GM21367 (cell line): ENCODE data around the gene HARBI1.
A peak's percentile ranks its signal among the peaks of the same experiment; 100 is the strongest.
"Not testable (repeated sequence)": the region's sequence is repeated elsewhere in the genome, so short reads cannot be mapped to it uniquely, and the experiment has no call there.

ENCODE experiments used
- ATAC-seq: cut with Tn5 transposase; IDR thresholded peaks from one replicate; pipeline ENCODE4 v1.9.1; 2021; ENCODE audit not compliant: unreplicated experiment

The HARBI1 gene

DNA sequence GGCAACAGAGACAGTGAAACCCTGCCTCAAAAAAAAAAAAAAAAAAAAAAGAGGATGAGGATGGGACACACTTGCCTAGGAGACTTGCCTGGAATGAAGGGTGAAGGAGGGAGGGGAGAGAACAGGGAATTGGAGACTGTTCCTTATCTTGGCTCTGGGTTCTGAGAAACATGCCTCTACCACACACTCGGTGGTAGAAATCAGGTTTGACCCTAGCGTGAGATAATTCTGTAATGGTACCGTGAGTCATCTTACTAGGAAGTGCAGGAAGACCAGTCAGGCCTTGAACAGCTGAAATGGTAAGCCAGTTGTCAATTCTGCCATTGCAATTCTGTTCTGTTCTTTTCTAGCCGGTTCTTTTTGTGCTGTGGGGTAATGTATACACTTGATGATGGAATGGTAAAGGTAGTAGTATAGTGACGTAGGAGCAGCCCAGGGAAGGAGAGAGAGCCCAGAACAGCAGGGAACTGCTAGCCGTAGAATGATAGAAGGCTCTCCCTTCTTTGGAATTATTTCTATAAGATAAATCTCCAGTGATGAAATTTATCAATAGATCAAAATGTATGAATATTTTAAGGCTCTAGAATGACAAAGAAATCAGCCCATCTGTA lies 19.3 kb downstream of the HARBI1 start:
- no peak for ATAC-seq

DNA sequence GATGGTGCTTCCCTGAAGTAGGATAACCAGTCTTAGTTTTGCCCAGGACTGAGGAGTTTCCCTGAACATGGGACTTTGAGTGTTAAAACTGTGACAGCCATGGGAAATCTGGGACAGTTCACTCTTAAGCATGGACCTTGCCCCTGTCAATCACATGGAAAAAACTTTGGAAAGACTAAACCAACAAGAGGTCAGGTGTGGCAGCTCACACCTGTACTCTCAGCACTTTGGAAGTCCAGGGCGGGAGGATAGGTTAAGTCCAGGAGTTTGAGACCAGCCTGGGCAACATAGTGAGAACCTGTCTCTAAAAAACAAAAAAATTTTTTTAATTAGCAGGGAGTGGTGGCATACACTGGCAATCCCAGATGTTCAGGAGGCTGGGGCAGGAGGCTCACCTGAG lies 19.9 kb downstream of the HARBI1 start:
- ATAC-seq = no peak

DNA sequence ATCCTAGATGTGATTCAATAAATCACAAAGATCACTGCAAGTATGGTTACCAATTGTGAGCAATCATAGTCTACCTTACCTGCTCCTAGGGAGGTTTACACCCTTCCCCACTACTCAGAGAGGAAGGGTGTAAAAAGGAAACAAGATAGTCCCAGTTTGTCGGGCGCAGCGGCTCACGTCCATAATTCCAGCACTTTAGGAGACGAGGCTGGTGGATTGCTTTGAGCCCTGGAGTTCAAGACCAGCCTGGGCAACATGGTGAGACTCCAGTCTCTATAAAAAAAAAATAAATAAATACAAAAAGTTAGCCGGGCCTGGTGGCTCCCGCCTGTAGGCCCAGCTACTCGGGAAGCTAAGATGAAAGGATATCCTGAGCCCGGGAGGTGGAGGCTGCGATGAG lies 22.2 kb downstream of the HARBI1 start:
- ATAC-seq = no peak

DNA sequence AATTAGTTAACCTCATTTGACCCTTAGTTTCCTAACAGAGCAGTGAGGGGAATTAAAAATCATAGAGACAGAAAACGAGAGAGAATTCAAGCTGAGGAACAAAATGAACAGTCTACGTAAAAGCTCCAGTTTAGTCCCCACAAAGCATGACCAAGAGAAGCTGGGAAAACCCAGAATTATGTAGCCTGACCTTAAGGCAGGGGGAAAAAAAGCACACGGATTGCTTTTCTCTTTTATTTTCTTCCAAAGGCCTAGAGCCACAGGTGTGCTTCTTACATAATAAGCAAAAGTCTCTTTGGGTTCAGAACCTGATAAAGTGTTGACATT lies 22.7 kb downstream of the HARBI1 start:
- ATAC-seq = no peak

DNA sequence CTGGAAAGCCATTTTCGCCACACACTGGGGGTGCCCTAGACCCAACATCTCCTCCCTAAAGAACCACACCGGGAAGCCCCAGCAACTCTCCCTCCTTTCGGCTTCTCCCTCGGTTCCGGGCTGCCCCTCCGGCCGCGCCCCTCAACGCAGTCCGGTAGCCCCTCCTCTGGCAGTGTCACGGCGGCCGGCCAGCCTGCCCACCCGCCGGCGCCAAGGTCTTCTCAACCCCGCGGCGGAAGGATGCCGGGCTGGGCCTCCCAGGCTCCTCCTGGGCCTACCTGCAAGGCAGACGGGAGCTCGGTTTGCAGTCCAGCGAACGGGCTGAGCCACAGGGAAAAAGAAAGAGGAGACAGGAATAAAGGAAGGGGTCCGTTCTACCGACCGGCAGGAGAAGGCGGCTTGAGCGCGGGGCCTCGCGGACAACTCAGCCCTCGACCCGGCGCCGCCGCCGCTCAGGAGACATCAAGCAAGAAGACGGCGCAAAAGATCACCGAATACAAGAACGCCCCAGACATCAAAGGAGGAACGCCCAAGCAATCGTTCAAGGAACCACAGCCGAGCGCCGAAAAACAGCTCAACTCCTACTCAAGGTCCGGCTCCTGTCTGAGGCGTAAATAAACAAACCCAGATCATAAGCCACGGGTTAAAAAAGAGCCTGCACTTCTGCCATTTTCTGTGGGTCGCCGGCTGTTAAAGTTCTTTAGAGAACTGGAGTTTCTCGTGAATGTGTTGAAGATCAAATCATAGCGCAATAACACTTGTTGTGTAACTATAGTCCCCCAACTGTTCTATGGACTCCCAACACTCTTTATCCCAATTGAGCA lies 23.3 kb downstream of the HARBI1 start, which contains the start of gene AMBRA1:
AMBRA1 (minus strand) TSS at position 474 of the 824 bp plus-strand sequence. CDS start 45,643 bp downstream, outside the sequence.
- ATAC-seq = peak; percentile 74

DNA sequence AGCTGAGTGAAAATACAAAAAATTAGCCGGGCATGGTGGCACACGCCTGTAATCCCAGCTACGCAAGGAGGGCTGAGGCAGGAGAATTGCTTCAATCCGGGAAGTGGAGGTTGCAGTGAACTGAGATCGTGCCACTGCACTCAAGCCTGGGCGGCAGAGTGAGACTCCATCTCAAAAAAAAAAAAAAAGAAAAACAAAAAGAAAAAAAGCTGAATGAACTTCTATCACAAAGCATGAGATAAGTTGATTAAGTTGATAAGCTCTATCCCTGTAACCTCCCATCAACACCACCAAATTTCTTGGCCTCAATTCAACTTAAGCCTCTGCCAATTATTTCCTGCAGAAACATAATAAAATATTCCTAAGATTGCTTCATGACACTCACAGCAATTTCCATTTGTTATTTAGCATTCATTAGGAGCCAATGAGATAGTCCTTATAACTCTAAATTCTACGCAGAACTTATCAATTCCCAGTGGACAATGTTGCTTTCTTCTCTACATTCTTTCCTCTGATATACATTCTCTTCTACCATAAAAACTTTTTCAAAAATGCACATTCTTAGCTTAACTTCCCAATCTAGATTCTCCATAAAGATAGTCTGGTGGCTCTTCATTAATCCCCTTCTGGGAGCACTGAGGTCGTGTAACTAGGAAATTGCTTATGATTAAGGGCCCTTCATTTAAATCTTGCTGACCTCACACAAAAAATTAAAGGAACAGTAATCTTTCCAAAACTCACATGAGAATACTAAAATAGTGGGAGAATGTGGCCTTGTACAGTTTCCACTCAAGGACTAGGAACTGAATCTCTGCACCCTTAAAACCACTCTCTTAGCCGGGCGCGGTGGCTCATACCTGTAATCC lies 26.1 kb downstream of the HARBI1 start:
- ATAC-seq = no peak

DNA sequence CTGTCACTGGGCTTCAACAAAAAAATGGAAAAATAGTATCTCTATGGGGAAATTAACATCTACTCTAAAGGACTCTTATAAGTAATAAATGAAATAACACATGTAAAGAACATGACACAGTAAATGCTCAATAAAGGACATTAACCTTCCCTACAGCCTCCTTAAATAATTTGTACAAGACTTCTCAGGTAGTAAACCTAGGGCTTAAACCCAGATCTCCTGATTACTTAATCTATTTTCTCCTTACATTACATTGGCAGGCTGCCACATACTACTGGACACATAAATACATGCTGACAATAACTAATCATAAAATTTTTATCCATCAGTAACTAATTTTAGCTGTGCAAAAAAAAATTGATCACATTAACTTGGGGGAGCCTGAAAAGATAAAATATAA lies 28.1 kb downstream of the HARBI1 start:
- no peak for ATAC-seq

DNA sequence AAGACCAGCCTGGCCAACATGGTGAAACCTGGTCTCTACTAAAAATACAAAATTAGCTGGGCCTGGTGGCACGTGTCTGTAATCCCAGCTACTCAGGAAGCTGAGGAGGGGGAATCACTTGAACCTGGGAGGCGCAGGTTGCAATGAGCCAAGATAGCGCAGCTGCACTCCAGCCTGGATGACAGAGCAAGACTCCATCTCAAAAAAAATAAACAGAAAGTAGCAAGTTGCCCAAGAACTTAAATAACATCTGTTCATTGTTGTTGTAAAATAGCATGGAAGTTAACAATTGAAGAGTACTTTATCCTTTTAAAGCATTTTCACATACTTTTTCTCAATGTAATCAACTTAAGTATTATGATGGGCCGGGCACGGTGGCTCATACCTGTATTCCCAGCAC lies 28.9 kb downstream of the HARBI1 start:
- no peak for ATAC-seq

DNA sequence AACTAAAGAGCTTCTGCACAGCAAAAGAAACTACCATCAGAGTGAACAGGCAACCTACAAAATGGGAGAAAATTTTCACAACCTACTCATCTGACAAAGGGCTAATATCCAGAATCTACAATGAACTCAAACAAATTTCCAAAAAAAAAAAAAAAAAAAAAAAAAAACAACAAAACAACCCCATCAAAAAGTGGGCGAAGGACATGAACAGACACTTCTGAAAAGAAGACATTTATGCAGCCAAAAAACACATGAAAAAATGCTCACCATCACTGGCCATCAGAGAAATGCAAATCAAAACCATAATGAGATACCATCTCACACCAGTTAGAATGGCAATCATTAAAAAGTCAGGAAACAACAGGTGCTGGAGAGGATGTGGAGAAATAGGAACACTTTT lies 33.5 kb downstream of the HARBI1 start:
- not testable (repeated sequence) for ATAC-seq

DNA sequence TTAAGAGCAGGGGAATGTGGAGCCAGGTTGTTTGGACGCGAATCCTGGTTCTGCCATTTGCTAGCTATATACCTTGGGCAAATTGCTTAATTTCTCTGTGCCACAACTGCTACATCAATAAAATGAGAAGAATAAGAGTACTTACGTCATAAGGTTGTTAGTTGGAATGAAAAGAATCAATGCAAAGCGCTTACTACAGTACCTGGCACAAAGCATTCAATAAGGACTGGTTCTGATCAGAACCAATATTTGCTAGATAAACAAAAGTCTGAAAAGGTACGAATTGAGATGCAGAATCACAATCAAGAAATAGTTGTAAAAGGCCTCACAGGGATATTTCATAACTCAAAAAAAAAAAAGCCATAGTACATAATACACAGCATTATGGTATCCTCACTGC lies 34.4 kb downstream of the HARBI1 start:
- no peak for ATAC-seq

DNA sequence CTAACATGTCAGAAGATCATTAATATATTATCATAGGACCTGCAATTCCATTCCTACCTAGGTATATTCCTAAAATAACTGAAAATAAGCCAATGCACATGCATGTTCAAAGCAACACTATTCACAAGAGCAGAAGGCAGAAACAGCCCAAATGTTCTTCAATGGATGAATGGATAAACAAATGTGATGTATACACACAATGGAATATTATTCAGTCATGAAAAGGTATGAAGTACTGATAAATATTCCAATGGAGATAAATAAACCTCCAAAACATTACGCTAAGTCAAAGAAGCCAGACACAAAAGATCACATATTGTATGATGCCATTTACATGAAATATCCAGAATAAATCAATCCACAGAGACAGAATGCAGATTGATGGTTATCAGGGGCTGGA lies 40.0 kb downstream of the HARBI1 start:
- ATAC-seq = no peak

DNA sequence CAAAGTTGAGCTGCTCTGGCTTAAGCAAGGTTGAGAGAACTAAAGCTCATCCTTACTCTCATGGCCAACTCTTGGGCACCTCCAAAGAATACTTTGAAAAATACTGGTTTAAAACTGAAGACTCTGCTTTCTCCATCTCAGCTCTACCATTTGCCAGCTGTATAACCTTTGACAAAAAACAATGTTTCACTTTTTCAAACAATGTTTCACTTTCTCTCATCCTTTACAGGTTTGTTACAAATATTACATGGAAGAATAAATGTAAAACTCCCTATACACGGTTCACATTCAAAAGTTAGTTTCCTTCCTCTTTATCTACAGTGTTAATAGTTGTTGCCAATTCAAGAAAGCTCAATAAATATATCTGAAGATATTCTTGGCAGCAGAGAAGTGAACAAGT lies 42.4 kb downstream of the HARBI1 start:
- no peak for ATAC-seq

DNA sequence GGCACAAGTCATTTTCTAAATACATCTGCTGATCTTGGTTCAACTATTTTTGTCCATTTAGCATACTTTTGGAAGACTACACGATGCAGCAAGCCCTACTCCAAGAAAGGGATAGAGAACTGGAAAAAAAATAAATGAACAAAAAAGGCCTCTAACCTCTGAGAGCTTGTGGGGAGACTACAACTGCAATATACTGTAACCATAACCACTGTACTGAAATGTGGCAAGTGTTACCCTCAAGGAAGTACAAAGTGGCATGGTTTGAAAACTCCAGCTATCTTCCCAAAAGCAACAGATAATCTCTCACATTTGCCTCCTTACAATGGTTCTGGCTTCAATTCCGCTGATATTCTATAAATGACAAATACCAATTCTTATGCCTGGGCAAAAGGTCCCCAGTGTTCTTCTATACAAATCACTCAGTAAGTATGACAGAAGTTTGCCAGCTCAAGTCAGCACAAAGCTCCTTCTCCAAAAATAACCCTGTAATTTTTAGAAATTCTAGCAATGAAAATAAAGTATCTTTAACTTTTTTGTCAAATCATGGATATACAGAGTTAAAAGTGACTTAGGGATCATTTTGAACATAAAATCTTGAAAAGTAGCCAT lies 46.1 kb downstream of the HARBI1 start:
- no peak for ATAC-seq

DNA sequence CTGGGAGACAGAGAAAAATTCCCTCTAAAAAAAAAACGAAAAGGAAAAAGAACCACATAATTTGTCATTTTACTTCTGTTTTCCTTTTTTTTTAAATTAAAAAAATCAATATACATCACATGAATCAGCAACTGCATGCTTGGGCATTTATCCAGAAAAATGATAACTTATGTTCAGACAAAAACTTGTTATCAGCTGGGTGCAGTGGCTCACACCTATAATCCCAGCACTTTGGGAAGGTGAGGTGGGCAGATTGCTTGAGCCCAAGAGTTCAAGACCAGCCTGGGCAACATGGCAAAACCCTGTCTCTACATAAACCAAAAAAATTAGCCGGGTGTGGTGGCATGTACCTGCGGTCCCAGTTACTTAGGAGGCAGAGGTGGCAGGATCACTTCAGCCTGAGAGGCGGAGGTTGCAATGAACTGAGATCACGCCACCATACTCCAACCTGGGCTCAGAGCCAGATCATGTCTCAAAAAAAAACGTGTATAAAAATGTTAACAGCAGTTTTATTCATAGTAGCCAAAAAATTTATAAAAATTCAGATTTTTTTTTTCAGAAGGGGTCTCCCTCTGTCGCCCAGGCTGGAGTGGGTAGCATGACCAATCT lies 51.7 kb downstream of the HARBI1 start:
- ATAC-seq = no peak

DNA sequence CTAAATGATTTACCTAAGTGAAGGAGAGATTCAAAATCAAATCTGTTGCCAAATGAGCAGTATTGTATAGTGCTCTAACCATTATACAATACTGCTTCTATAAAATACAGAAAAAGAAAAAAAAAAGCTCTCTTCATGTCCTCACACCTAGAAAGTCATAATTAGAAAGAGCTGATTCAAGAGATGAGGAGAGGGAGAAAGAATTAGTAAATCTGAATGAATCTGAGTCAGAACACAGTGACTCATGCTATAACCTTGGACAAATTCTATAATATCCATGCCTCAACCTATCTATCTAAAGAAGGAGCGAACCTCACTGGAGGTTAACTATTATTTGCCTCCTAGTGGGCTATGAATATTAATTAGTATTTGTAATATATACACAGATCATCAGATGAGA lies 52.6 kb downstream of the HARBI1 start:
- no peak for ATAC-seq

DNA sequence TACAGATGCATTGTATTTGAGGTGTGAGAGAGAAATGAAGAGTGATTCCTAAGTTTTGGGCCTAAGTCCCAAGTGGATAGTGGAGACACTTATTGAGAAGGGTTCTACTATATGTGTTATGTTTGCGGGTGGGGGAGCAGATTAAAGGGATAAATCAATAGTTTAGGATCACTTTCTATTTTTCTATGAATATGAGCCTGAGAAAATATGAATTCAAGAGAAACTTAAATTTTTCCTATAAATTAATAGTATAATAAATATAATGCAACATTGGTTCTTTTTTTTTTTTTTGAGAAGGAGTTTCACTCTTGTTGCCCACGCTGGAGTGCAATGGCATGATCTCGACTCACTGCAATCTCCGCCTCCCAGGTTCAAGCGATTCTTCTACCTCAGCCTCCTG lies 54.5 kb downstream of the HARBI1 start:
- ATAC-seq = no peak

DNA sequence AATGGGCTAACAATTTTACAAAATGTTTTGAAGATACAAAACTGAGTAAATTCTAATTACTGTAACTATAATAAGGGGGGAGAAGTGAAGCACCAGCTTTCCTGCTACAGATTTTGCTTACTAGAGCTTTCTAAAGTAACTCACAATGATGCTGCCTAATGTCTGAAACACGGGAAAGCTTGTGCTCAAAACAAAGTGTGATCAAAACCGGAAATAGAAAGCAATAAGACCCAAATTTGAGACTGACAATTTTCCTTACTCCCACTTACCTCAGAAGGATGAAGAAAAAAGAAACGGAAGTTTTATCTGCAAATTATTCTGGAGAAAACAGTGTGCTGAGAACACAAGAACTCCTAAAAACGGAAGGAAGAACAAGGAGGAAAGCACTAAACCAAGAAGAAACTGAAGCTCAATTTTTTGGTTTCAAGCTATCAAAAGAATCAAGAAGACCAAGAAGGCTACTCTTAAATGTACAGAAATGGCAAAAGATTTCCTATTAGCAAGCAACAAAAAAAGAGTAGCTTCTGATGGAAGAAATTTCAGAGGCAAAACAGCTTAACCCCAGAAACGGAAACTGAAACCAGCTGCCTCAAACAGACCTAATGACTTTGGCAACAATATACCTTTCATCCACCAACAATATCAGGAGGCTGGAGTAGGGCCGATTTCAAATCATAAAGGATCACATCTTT lies 56.6 kb downstream of the HARBI1 start:
- ATAC-seq = no peak

DNA sequence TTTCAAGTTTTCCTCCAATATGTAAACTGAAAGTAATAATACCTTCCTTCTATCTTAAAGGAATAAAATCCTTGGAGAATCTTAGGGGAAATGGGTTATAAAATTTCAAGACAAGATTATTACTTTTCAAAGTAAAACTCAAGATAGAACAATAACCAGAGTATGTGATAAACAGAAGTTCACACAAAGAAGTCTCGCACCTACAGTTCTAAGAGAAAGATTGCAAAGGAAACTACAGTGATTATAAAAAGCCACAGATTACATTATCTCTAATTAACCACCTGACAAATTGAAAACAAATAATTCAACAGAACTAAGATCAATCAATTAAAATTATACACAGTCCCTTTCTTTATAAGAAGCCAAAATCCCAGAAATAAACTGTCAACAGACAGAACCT lies 57.2 kb downstream of the HARBI1 start:
- no peak for ATAC-seq

DNA sequence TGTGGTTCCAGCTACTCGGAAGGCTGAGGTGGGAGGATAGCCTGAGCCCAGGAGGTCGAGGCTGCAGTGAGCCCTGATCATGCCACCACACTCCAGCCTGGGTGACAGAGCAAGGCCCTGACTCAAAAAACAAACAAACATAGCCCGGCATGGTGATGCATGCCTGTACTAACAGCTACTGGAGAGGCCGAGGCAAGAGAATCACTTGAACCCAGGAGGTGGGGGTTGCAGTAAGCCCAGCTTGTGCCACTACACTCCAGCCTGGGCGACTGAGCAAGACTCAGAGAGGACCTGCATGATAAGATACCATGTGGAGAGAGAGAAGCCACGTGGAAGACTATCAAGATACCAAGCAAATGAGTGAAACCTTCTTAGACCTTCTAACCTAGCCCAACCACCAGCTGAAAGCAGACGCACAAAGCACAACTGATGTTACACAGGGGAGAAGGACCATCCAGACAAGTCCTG lies 59.3 kb downstream of the HARBI1 start:
- no peak for ATAC-seq
